Cerebellar nuclear complex (tissue), 1 donor: ENCODE results near the gene PLEKHG2.

ENCODE experiments used
- DNase-seq, 2 experiments: peaks; one replicate each; lab custom pipeline; 2025; lab: John Stamatoyannopoulos, UW

PLEKHG2 gene

DNA sequence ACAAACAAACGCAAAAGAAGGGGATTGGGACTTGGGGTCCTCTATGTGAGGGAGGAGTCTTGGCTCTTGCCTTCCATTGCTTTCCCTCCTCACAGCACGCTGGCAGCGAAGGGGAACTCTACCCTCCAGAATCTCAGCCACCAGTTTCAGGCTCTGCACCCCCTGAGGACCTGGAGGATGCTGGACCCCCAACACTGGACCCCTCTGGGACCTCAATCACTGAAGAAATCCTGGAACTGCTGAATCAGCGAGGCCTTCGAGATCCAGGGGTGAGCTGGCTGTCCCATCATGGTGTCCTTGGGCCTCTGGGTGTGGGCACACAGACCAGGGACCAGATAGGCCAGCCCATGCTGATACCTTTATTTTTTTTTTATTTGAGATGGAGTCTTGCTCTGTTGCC lies 9.6 kb downstream of the PLEKHG2 start:
- no peak for DNase-seq

DNA sequence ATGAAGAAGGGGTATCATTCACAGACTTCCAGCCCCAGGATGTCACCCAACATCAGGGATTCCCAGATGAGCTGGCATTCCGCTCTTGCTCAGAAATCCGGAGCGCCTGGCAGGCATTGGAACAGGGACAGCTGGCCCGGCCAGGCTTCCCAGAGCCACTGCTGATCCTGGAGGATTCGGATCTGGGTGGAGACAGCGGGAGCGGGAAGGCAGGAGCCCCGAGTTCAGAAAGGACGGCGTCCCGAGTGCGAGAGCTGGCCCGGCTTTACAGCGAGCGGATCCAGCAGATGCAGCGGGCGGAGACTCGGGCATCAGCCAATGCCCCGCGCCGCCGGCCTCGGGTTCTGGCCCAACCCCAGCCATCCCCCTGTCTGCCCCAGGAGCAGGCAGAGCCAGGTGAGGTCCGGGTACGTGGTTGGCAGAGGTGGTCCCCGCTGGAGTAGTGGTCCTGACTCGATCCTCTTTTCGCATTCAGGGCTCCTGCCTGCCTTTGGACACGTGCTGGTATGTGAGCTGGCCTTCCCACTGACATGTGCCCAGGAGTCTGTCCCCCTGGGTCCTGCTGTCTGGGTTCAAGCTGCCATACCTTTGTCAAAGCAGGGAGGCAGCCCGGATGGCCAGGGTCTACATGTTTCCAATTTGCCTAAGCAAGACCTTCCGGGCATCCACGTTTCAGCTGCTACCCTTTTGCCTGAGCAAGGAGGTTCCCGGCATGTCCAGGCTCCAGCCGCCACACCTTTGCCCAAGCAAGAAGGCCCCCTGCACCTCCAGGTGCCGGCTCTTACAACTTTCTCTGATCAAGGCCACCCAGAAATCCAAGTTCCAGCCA lies 11.0 kb downstream of the PLEKHG2 start:
- DNase-seq: no peak

DNA sequence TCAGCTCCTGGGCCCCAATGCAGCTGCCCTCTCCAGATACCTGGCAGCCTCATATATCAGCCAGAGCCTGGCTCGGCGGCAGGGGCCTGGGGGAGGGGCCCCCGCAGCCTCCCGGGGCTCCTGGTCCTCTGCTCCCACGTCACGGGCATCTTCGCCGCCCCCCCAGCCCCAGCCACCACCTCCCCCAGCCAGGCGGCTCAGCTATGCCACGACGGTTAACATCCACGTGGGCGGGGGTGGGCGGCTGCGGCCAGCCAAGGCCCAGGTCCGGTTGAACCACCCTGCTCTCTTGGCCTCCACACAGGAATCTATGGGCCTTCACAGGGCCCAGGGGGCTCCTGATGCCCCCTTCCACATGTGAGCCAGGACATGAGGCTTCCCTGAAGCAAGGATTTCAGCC lies 12.5 kb downstream of the PLEKHG2 start:
- no peak for DNase-seq

DNA sequence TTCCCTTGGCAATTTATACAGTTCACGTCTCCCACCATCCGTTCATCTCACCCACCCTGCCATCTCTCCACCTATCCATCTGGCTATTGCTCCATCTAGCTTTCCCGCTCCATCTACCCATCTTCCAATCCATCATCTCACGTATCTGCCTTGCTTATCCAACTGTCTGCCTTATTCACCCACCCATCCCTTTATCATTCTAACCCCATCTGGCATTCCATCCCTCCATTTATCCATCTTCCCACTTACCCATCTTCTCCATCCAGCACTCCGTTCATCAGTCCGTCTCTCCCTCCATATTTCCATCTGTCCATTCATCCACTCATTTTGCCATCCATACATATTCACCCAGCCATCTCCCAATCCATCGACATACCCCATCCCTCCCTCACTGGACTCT lies 13.3 kb downstream of the PLEKHG2 start:
- DNase-seq: no peak

DNA sequence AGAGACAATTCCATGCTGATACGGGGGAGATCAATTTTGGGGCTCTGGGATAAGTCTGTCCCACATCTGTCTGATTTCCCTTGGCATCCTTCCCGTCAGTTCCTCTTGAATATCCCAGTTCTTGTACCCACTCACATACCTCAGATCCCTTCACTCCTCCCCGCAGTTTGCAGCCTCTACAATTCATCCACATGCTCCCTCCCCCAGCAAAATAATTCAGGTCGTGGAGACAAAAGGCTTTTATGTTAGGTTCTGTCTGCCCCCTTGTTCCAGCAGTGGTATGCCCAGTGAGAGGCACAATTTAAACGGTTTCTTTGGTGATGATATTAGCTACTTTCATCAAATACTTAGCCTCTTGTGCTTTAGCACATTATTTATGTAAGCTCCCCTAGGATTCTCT lies 13.7 kb downstream of the PLEKHG2 start:
- no peak for DNase-seq

DNA sequence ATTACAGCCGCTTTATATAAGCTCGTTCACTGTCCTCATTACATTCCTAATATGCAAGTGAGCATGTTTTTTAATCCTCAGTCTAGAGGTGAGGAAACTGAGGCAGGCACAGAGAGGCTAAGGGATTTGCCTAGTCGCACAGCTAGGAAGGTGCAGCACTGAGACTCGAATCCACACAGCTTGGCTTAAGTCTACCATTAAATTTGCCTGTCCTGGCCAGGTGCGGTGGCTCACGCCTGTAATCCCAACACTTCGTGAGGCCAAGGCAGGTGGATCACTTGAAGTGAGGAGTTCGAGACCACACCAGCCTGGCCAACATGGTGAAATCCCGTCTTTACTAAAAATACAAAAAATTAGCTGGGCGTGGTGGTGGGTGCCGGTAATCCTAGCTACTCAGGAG lies 15.2 kb downstream of the PLEKHG2 start:
- no peak for DNase-seq

DNA sequence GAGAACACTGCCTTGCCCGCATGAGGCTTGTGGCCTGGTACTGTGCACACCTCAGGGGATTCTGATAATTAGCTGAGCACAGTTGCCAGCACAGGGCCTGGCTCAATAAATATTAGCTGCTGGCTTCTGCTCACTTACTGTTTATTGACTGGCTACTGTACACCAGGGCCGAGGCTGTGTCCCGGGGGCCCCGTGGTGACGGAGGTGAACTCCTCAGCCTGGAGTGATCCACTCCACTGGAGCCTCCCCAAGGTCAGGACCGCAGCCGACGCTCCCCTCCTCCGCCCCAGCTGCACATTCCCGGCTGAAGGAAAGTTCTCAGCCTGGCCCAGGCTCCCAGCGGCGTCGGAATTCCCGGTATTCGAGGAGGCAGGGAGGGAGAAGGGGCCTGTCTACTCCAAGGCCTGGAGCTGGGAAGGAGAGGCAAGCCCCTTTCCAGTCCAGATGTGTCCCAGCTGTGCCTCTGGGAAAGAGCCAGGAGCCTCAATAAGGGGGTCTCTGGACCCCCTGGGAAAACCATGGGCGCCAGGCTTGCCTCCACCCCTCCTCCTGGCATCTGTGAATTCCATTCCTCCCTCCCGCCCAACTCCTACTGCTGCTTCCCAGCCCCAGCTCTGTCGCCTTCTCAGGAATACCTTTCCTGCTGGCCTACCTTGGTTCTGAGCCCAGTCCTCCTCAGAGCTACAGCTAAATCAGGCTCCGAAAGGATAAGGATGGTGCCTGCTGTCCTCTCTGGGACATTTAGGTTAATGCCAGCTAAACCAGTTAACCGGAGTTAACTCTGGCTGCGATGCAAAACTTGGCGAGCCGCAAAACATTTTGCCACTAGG lies 16.0 kb downstream of the PLEKHG2 start:
- DNase-seq: no peak

DNA sequence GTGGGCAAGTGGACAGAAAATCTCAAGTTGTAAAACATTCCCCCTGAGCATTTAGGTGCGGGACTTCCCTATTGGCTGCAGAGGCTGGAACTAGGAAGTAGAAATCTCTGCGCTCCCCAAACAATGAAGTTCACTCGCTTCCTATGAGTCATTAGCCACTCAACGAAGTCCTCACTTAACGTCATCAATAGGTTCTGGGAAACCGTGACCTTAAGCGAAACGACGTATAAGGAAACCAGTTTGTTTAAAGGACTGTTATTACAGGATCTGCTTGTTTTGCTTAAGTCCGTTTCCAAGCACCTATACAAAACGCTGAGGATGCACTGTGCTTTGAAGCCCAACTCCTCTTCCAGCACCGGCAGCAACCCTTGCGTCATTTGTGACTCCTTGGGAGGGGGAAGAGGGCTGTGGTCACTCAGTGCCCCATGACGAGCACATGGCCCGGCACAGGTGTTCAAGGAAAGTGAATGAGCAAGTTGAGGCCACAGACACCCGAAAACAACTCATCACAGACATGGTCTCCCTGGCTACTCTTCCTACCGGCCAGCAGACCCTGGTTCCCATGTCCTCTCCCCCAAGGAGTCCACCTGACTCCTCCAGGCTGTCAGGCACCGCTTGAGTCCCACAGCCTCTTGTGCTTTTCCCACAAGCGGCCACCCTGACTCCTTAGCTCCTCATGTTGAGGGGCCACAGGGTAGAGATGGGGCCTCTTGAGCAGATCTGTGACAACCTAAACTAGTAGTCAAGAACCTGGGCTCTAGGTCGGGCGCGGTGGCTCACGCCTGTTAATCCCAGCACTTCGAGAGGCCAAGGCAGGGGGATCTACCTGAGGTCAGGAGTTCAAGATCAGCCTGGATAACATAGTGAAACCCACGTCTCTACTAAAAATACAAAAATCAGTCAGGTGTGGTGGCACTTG lies 18.5 kb downstream of the PLEKHG2 start:
- DNase-seq: no peak

DNA sequence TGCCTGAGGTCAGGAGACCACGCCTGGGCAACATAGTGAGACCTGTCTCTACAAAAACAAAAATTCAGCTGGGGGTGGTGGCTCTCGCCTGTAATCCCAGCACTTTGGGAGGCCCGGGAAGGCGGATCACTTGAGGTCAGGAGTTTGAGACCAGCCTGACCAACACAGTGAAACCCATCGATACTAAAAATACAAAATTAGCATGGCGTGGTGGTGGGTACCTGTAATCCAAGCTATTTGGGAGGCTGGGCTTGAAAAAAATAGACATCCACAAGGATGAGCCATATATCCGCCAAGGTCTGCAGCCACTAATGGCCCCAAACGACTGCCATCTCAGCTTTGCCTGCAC lies 20.2 kb downstream of the PLEKHG2 start:
- DNase-seq: no peak

DNA sequence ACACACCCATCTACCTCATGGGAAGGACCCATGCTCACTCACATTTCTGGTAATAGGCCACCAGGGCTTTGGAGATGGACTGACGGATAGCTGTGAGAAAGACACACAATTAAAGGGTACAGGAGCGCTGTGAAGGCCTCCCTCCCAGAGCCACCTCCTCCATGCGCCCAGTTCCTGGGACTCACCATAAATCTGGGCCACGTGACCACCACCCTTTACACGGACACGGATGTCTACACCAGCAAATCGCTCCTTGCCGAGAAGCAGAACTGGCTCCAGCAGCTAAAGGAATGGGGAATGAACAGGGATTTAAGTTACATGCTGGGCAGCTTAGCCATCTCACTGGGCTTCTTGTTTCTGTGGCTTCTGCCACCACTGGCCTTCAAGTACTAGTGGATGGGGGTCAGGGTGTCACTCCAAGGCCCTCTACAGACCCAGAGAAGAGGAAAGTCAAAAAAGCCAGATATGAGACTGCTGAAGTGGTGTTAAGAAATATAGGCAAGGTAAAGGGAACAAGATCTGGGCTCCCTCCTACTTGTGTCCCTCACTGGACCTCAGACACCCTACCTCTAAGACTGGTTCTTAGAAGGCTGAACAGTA lies 21.1 kb downstream of the PLEKHG2 start:
- no peak for DNase-seq

DNA sequence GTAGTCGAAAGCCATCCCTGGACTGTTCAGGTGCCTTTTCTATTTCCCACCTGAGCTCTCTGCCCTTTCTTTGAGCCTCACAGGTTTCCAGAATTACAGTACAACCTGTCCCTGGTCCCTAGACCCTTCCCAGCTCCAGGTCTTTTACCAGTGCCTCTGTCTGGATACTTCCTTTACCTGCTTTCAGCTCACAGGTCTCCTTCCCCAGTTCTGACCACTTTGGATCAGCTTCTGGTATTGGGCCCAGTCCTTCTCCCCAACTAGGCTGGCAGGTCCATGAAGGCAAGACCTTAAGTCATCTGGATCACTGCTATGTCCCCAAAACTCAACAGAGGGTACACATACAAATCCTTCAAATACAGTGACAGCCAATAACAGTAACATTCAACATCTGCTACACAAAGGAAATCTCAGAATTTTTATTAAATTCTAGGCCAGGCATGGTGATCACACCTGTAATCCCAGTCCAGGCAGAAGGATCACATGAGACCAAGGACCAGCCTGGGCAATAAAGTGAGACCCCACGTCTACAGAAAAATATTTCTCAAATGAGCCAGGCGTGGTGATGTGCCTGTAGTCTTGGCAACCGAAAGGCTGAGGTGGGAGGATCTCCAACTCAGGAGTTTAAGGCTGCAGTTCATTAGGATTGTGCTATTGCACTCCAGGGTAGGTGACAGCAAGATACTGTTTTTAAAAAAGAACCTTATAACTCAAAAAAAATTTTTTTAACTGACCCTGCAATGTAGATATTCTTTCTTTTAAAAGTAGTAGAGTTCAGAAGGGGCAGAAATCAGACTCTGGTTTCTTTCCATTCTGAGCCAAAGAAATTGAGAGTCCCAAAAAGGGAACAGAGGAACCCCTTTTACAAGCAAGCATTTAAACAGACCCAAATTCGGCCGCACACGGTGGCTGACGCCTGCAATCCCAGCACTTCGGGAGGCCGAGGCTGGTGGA lies 21.9 kb downstream of the PLEKHG2 start:
- DNase-seq: no peak

DNA sequence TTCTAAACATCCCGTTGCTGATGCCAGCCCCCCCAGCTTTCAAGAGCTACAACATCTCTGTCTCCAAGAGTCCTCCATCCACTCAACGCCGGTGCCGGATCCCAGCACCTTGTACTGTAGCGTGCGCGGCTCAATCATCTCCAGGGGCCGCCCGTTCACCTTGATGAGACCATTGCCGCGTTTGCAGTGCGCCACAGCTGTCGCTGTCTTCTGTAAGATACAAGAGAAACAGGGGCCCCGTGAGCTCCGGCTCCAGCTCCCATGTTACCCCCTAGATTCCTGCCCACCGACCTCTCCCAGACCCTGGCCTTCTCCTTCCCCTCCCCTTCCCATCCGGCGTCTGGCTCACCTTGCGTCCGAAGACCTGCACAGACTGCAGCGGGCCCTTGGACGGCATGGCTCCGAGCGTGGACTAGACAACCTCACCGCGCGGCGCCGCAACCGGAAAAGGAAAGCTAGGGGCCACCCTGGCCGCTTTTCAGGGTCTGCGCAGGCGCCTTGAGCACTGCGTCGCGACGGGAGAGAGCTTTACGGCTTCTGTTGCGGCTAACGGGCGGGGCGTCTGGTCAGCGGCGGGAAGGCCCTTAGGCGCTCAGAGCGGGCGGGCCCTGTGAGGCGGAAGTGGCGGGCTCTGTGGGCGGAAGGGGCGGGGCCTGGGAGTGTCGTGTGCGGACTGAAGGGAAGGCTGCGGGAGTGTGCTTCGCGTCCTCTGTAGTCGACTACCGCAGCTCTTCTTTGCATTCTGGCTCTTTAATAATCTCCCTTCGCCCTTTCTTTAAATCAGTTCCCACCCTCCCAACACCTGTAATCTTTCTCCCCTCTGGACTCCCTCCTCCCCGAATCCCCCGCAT lies 23.3 kb downstream of the PLEKHG2 start, which contains the start of gene RPS16:
Gene RPS16, minus strand, starts transcription at position 451 of the 851 bp plus-strand sequence. Its CDS starts 54 bp downstream, at position 397.
- DNase-seq: peak; percentile 76 to 93

DNA sequence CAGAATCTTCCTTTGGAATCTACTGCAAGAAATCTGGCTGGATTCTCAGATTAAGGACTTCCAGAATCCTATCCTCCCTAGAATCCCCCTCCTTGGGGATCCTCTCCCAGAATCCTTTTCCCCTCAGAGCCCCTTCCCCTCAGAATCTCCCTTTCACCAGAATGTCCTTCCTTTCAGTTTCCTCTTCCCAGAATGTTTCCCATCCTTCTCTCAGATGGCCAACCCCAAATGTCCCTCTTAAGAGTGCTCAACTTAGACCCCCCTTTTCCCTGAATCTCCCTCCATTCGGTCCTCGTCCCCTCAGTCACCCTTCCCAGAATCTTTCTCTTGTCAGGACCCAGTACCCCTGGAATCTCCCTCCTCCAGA lies 23.9 kb downstream of the PLEKHG2 start:
- DNase-seq: no peak

DNA sequence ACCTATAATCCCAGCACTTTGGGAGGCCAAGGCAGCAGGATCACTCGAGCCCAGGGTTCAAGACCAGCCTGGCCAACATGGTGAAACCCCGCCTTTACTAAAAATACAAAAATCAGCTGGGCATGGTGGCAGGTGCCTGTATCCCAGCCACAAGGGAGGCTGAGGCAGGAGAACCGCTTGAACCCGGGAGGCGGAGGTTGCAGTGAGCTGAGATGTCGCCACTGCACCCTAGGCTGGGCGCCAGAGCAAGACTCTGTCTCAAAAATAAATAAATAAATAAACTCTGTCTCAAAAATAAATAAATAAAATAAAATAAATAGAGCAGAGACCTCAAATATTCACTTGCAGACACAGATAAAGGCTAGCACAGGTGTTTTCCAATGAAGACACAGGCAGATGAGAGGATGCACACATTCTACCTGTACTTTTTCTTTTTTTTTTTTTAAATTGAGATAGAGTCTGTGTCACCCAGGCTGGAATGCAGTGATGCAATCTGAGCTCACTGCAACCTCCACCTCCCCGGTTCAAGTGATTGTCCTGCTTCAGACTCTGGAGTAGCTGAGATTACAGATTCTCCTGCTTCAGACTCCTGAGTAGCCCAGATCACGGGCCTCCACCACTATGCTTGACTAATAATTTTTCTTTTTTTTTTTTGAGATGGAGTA lies 25.9 kb downstream of the PLEKHG2 start:
- DNase-seq: no peak

DNA sequence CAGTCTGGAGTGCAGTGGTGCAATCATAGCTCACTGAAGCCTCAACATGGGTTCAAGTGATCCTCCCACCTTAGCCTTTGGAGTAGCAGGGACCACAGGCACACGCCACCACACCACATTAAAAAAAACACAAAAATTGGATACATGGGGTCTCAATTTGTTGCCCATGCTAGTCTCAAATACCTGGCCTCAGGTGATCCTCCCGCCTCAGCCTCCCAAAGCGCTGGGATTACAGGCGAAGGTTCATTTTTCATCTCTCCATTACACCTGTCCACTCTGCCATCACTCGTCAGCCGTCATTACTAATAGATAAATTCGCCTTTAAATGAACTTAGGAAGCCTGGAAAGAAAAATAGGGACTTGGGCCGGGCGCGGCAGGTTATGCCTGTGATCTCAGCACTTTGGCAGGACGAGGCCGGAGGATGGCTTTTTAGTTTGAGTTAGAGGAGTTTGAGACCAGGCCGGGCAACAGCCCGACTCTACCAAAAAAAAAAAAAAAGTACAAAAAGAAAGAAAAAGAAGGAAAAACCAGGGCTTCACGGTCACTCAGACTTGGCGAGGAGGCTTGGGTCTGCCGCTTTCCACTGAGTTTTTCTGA lies 32.2 kb downstream of the PLEKHG2 start:
- no peak for DNase-seq

DNA sequence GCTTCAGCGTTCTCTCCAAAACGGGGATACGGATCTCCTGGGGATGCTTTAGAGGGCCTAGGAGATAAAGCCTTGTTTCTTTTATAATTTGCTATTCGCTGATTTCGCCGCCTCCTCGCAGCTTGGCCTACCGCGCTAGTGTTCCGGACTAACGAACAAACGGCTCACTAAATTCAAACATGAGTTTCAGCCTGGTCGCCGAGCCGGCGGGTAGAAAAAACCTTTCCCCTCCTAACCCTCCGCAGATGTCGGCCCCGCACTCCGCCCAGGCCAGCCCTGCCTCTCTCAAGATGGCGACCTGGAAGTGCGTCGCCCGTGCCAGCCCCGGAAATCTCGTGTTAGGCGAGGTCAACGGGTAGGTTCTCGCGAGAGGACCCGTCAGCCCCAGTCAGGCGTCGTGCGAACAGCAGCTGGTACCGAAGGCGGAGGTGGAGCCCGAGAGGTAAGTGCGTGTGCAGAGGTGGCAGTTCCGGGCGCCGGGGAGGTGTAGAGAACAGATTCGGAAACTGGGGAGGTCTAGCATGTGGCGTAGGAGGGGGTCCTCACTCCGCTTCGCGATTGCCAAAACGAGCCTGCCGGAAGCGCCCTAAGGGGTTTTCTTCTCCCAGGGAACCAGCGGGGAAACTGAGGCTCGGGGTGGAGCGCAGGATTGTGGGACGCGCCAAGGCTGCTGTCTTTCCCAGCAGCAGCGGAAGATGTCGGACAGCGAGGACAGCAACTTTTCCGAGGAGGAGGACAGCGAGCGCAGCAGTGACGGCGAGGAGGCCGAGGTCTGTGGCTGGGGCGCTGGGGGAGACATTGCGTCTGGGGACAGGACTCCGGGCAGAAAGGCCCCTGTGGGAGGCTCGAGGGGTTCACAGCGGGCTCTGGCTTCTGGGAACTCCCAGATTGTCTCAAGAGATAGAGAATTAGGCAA lies 33.0 kb downstream of the PLEKHG2 start, which contains the start of gene SUPT5H:
Gene SUPT5H, plus strand, starts transcription at position 387 of the 916 bp plus-strand sequence. Its CDS starts 309 bp downstream, at position 696.
- DNase-seq: peak; percentile 39 to 74

DNA sequence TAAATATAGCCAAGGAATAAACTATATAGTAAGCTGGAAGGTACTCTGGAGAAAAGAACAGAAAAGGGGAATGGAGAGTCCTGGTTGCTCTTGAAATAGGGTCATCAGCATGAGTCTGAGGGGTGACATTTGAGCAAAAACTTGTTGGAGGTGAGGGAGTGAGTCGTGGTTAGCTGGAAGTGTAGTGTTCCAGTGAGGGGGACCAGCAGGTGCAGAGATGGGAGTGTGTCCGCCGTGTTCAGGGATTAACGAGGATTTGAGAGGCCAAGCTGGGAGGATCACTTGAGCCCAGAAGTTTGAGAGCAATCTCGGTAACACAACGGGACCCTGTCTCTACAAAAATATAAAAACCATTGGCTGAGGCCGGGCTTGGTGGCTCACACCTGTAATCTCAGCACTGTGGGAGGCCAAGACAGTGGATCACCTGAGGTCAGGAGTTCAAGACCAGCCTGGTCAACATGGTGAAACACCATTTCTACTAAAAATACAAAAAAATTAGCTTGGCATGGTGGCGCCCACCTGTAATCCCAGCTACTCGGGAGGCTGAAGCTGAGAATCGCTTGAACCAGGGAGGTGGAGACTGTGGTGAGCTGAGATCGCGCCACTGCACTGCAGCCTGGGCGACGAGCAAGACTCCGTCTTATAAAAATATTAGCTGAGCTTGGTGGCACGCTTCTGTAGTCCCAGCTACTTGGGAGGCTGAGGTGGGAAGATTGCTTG lies 34.1 kb downstream of the PLEKHG2 start:
- no peak for DNase-seq
